Uterine smooth muscle cell (primary cell): Measurements from ENCODE around the gene ANXA4. TPM values are rescaled to one million over a fixed set of nuclear protein-coding genes. Genes with fewer than 3 reads are reported as not detected.

Experiments
- total RNA-seq: library from RNA; depleted of rRNA; stranded (reverse); fragments of >200 nt; gene quantifications from 2 replicates; pipeline ENCODE4 v1.2.3, GENCODE V29; 2014

ANXA4 gene
- total RNA-seq = 17.2 and 36.2 TPM in 2 replicates

GRCh38 chr2:69741575-69742321 is at the start of gene ANXA4:
ANXA4 (plus strand) TSS chr2:69742134; CDS start chr2:69781566, 39,432 bp downstream.

GRCh38 chr2:69829256-69830044 is 87.5 kb downstream of the ANXA4 start, which contains the start of gene GMCL1:
GMCL1 (plus strand) TSS chr2:69829660; CDS start chr2:69829893, 233 bp downstream.

Other genes starting within 250 kb of the ANXA4 start
- 41.4 and 50.7 TPM in 2 replicates for gene AAK1, start 98.4 kb upstream of the ANXA4 start, total RNA-seq
- gene GMCL1, start 87.5 kb downstream of the ANXA4 start, total RNA-seq = 7.3 and 8.6 TPM in 2 replicates
- 46.1 and 61.5 TPM in 2 replicates for gene SNRNP27, start 151.8 kb downstream of the ANXA4 start, total RNA-seq
- gene MXD1, start 173.0 kb downstream of the ANXA4 start, total RNA-seq = 5.1 and 12.2 TPM in 2 replicates
- 0.11 and 0.12 TPM in 2 replicates for gene ASPRV1, start 219.5 kb downstream of the ANXA4 start, total RNA-seq